GM12873 (cell line): Measurements from ENCODE around the gene STAT3.

ENCODE experiments used
- TF ChIP-seq, protein P1 (sequence below): IDR thresholded peaks from 2 replicates; pipeline ENCODE4 v1.5.1; 2012; ENCODE audit warnings: low read depth, mild to moderate bottlenecking, moderate library complexity, low read length, control low read depth; ENCODE audit not compliant: insufficient read depth; ENCODE audit errors: missing control alignments

Gene STAT3

DNA sequence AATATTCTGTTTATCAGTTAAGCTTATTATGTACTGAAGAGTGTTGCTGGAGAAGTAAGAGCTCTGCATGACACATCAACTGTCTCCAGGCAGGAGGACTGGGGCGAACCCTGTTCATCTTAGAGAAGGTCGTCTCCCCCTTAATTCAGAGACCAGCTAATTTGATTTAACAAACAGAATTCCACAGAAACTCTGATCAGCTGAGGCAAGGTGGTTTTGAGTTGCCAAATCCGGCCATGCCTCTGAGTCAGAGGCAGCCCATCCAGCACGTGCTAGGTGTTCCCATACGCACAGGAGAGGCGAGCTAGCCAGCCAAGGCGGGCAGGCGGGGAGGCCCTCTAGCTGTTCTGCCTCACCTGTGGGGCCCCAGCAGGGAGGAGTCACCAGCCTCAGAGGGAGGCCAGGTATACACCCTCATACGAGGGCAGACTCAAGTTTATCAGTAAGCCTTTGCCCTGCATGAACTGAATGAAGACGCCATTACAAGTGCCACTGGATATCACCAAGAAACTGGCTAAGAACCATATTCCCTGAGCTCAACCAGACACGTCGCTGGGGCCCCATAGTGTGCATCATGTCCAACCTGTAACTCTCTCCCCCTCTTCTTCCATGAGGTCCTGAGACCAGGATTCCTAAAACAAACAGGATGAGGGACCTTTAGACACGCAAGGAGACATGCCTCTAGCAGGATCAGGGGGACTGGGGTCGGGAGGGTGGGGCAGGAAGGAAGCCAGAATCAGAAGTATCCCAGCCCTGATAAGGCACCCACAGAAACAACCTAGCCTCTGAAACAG is 74.3 kb downstream of the STAT3 start:
- TF ChIP-seq, protein P1, sequence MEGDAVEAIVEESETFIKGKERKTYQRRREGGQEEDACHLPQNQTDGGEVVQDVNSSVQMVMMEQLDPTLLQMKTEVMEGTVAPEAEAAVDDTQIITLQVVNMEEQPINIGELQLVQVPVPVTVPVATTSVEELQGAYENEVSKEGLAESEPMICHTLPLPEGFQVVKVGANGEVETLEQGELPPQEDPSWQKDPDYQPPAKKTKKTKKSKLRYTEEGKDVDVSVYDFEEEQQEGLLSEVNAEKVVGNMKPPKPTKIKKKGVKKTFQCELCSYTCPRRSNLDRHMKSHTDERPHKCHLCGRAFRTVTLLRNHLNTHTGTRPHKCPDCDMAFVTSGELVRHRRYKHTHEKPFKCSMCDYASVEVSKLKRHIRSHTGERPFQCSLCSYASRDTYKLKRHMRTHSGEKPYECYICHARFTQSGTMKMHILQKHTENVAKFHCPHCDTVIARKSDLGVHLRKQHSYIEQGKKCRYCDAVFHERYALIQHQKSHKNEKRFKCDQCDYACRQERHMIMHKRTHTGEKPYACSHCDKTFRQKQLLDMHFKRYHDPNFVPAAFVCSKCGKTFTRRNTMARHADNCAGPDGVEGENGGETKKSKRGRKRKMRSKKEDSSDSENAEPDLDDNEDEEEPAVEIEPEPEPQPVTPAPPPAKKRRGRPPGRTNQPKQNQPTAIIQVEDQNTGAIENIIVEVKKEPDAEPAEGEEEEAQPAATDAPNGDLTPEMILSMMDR, result no peak

DNA sequence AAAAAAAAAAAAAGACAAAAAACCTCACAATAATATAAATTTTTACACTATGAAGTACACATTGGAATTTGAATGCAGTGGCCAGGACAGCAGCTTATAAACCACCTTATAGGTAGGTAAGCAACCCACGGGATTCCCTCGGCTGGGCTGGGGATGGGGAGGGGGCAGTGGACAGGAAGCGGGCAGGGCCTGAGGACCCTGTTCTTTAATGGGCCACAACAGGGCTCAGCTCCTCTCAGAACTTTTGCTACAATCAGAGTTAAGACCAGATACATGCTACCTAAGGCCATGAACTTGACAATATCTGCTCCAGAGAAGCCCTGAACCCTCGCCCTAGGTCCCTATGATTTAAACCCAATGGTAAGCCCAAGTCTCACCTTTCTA is 74.9 kb downstream of the STAT3 start:
- TF ChIP-seq, protein P1, result no peak

DNA sequence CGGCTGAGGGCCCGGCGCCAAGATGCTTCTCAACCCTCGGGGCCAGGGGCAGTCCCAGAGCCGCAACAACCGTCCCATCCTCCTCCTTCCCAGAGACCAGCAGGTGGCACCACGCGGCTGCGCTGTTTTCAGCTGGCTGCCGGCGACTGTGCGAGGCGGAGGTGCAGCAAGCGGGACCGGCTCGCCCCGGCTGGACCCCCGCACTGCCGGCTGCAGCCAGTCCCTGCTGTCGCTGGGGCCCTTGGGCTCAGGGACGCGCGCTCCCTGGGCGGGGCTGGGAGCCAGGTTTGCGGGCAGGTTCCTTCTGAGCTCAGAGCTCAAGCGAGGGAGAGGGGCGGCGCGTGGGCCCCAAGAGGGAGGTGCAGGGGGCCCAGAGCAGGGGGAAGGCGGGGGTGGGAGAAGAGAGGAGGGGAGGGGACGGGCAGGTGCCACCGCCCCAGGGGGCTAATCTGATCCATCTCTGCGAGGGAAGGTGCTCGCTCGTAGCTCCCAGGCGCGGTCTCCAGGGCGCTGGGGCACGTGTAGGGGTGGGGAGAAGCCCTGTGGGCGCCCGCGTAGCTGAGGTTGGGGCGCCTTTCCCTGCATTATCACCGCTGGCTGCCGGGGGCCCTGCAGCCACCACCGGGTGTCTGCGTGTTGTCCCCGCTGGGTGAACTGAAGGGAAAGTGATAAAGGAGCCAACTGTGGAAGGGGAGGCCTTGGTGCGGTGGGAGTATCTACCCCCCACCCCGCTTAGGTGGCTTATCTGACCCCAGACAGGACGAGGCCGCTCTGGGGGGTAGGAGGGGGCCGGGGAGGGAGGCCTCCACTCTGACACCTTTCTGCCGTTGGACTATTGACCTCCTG is 75.7 kb downstream of the STAT3 start:
- TF ChIP-seq, protein P1, result peak; percentile 74

GRCh38 chr17:42312035-42312284 is 76.3 kb downstream of the STAT3 start:
- TF ChIP-seq, protein P1, result no peak

- TF ChIP-seq, protein P1, result no peak
Observed at GRCh38 chr17:42311240-42312034, 76.8 kb downstream of the STAT3 start.

- TF ChIP-seq, protein P1, result no peak
Observed at GRCh38 chr17:42310787-42311215, 77.4 kb downstream of the STAT3 start.
